Keratinocyte (primary cell): Measurements from ENCODE around the gene FBXO31. TPM values are rescaled to one million over a fixed set of nuclear protein-coding genes. Genes with fewer than 3 reads are reported as not detected.

ENCODE experiments used
- DNase-seq: peaks from one replicate; pipeline ENCODE4 v3.0.0-alpha.2; 2011; ENCODE audit warnings: low read depth, missing footprints, low spot score
- FAIRE-seq: peaks from 2 replicates; lab custom pipeline; 2011; peaks lifted over from hg19 to GRCh38; lab: Jason Lieb, UNC
- H2AFZ ChIP-seq: 2 replicates; pipeline ENCODE4 v1.6.0; 2012; ENCODE audit warnings: low read length, control low read depth, inconsistent platforms; ENCODE audit not compliant: control insufficient read depth
- H3K27ac ChIP-seq: 2 replicates; pipeline ENCODE4 v1.5.1; 2011; ENCODE audit warnings: low read length; ENCODE audit not compliant: control insufficient read depth, insufficient read depth
- H3K27me3 ChIP-seq: 3 replicates; pipeline ENCODE4 v1.6.0; 2011; ENCODE audit warnings: low read length; ENCODE audit not compliant: control insufficient read depth, insufficient read depth; ENCODE audit errors: extremely low read depth
- H3K36me3 ChIP-seq, 2 experiments: 2 replicates in 1 of 2; 3 replicates in 1 of 2; pipeline ENCODE4 v1.5.1; 2011; ENCODE audit warnings: low read length in 2 of 2, mild to moderate bottlenecking in 1 of 2; ENCODE audit not compliant: control insufficient read depth in 2 of 2, insufficient read depth in 2 of 2; ENCODE audit errors: extremely low read depth in 1 of 2
- H3K4me1 ChIP-seq: 3 replicates; pipeline ENCODE4 v1.5.1; 2011; ENCODE audit warnings: low read length; ENCODE audit not compliant: control insufficient read depth, insufficient read depth; ENCODE audit errors: extremely low read depth
- H3K4me2 ChIP-seq: 3 replicates; pipeline ENCODE4 v1.6.0; 2011; ENCODE audit warnings: low read depth, low read length; ENCODE audit not compliant: control insufficient read depth, insufficient read depth; ENCODE audit errors: extremely low read depth
- H3K4me3 ChIP-seq, 3 experiments: fragments of 200-600 bp in 1 of 3; sonication (generic) in 1 of 3; 2 replicates in 2 of 3; 3 replicates in 1 of 3; pipeline ENCODE4 v1.5.1; 2011 to 2016; ENCODE audit warnings: low read length in 3 of 3, mild to moderate bottlenecking in 3 of 3, control low read depth in 2 of 3, inconsistent platforms in 1 of 3, low read depth in 1 of 3, mixed read lengths in 1 of 3, mixed run types in 1 of 3, moderate library complexity in 1 of 3; ENCODE audit not compliant: control insufficient read depth in 2 of 3, insufficient read depth in 2 of 3; ENCODE audit errors: extremely low read depth in 1 of 3
- H3K79me2 ChIP-seq: 2 replicates; pipeline ENCODE4 v1.6.0; 2012; ENCODE audit warnings: low read length; ENCODE audit not compliant: control insufficient read depth, insufficient read depth
- H3K9ac ChIP-seq: 3 replicates; pipeline ENCODE4 v1.6.0; 2011; ENCODE audit warnings: low read length; ENCODE audit not compliant: control insufficient read depth, insufficient read depth; ENCODE audit errors: extremely low read depth
- H3K9me1 ChIP-seq: 3 replicates; pipeline ENCODE4 v1.6.0; 2011; ENCODE audit warnings: low read length; ENCODE audit not compliant: control insufficient read depth, insufficient read depth; ENCODE audit errors: extremely low read depth
- H3K9me3 ChIP-seq: 2 replicates; pipeline ENCODE4 v1.5.1; 2012; ENCODE audit warnings: low read depth, low read length; ENCODE audit not compliant: control insufficient read depth
- H4K20me1 ChIP-seq: 3 replicates; pipeline ENCODE4 v1.6.0; 2011; ENCODE audit warnings: low read length; ENCODE audit not compliant: control insufficient read depth, insufficient read depth; ENCODE audit errors: extremely low read depth
- CTCF ChIP-seq, 3 experiments: IDR thresholded peaks in 1 of 3; conservative IDR thresholded peaks in 1 of 3; optimal IDR thresholded peaks in 1 of 3; 2 replicates in 2 of 3; 3 replicates in 1 of 3; pipeline versions ENCODE3 to v1.5.1; 2011; ENCODE audit warnings: low read length in 3 of 3, mild to moderate bottlenecking in 3 of 3, moderate library complexity in 2 of 3, control low read depth in 1 of 3, inconsistent platforms in 1 of 3; ENCODE audit not compliant: insufficient read depth in 2 of 3; ENCODE audit errors: extremely low read depth in 1 of 3
- EZH2 ChIP-seq: IDR thresholded peaks from one replicate; pipeline ENCODE4 v1.6.1; 2012; ENCODE audit warnings: inconsistent platforms, mild to moderate bottlenecking, low read length, moderate library complexity
- dilution Hi-C: fragments of 300-500 bp; cut with MboI; formaldehyde crosslinking; loops from one replicate; pipeline ENCODE4 v1.7.0; 2020; ENCODE audit warnings: low sequenced_read_pairs; ENCODE audit not compliant: extremely low pct_ligation_motif_present
- polyA plus RNA-seq, 5 experiments: library from polyadenylated mRNA; depleted of rRNA in 3 of 5; stranded (reverse) in 3 of 5; stranded (forward) in 1 of 5; unstranded in 1 of 5; fragments of >200 nt; gene quantifications; 1 replicate in 1 of 5; 2 replicates in 3 of 5; 3 replicates in 1 of 5; pipeline versions ENCODE4 v1.2.1 to v1.2.3, GENCODE V29; 2011 to 2012; ENCODE audit warnings: missing spikeins in 2 of 5, low read depth in 1 of 5, low replicate concordance in 1 of 5

The FBXO31 gene
- polyA plus RNA-seq, 1 donor (not counting 4 experiments of a cell fraction or from before 2014, with no cell fraction given), result 17.0 TPM

GRCh38 chr16:87359121-87359520 lies 24.5 kb downstream of the FBXO31 start:
- dilution Hi-C loops, result no loop called here
- Histone ChIP-seq H3K4me1 (no peaks in the 10 kb centered on the region), H3K36me3 (peaks cover 27 to 43% of the 10 kb centered on the region in 2 experiments), H3K9me3 (no peaks in the 10 kb centered on the region), H4K20me1 (peaks cover 7% of the 10 kb centered on the region), H3K27me3 (no peaks in the 10 kb centered on the region), H3K4me3 (no peak overlapping the region), H3K9me1 (no peaks in the 10 kb centered on the region), H2AFZ (no peak overlapping the region), H3K4me2 (no peak overlapping the region), H3K9ac (no peak overlapping the region), H3K27ac (no peak overlapping the region), H3K79me2 (peaks cover 18% of the 10 kb centered on the region)
- TF ChIP-seq EZH2 (no peak), CTCF (optimal IDR thresholded peaks at IDR 0.05 in 1 of 3, IDR thresholded peaks at IDR 0.05 in 1 of 3, conservative IDR thresholded peaks at IDR 0.05 in 1 of 3; ENCODE audit: extremely low read depth in 1 of 3, insufficient read depth in 2 of 3, low read length in 3 of 3) (no peak)
- DNase-seq, result no peak
- no peak for FAIRE-seq

GRCh38 chr16:87358696-87359095 lies 24.9 kb downstream of the FBXO31 start:
- H3K4me3 ChIP-seq, result no peak overlapping the region
- H3K4me2 ChIP-seq, result no peak overlapping the region
- no peak overlapping the region for H3K27ac ChIP-seq
- TF ChIP-seq CTCF (optimal IDR thresholded peaks at IDR 0.05 in 1 of 3, IDR thresholded peaks at IDR 0.05 in 1 of 3, conservative IDR thresholded peaks at IDR 0.05 in 1 of 3; ENCODE audit: extremely low read depth in 1 of 3, insufficient read depth in 2 of 3, low read length in 3 of 3) (no peak), EZH2 (no peak)
- dilution Hi-C loops, result no loop called here
- peaks cover 15% of the 10 kb centered on the region for H3K79me2 ChIP-seq
- DNase-seq (no peak), FAIRE-seq (no peak)
- H3K36me3 ChIP-seq, result peaks cover 26 to 40% of the 10 kb centered on the region in 2 experiments
- H4K20me1 ChIP-seq, result peaks cover 6% of the 10 kb centered on the region
- no peak overlapping the region for H3K9ac ChIP-seq
- no peaks in the 10 kb centered on the region for H3K4me1 ChIP-seq
- no peak overlapping the region for H2AFZ ChIP-seq
- H3K27me3 ChIP-seq, result no peaks in the 10 kb centered on the region
- no peaks in the 10 kb centered on the region for H3K9me3 ChIP-seq
- no peaks in the 10 kb centered on the region for H3K9me1 ChIP-seq
